Measurements from ENCODE around the gene IL16.

The IL16 gene

GRCh38 chr15:81174792-81175327 lies 21.8 kb upstream of the IL16 start:
- no peak for DNase-seq (ENCODE audit: low read depth)

- DNase-seq (ENCODE audit: low read depth): no peak
Observed at GRCh38 chr15:81175496-81175895, 21.2 kb upstream of the IL16 start.

- DNase-seq (ENCODE audit: low read depth): no peak
Observed at GRCh38 chr15:81176291-81176893, 20.3 kb upstream of the IL16 start.

- no peak for DNase-seq (ENCODE audit: low read depth)
Observed at GRCh38 chr15:81178365-81178764, 18.3 kb upstream of the IL16 start.

- no peak for DNase-seq (ENCODE audit: low read depth)
Observed at GRCh38 chr15:81181220-81181619, 15.5 kb upstream of the IL16 start.

- no peak for DNase-seq (ENCODE audit: low read depth)
Observed at GRCh38 chr15:81182031-81182755, 14.5 kb upstream of the IL16 start.

- no peak for DNase-seq (ENCODE audit: low read depth)
Observed at GRCh38 chr15:81182756-81183438, 13.8 kb upstream of the IL16 start.

GRCh38 chr15:81183439-81183775 lies 13.3 kb upstream of the IL16 start:
- no peak for DNase-seq (ENCODE audit: low read depth)

GRCh38 chr15:81184188-81184587 lies 12.5 kb upstream of the IL16 start:
- DNase-seq (ENCODE audit: low read depth): no peak

- no peak for DNase-seq (ENCODE audit: low read depth)
Observed at GRCh38 chr15:81185631-81186295, 10.9 kb upstream of the IL16 start.

- DNase-seq (ENCODE audit: low read depth): no peak
Observed at GRCh38 chr15:81188354-81188753, 8.3 kb upstream of the IL16 start.

GRCh38 chr15:81189583-81190283 lies 6.9 kb upstream of the IL16 start:
- peak; percentile 94 for DNase-seq (ENCODE audit: low read depth)

GRCh38 chr15:81190922-81191507 lies 5.7 kb upstream of the IL16 start:
- DNase-seq (ENCODE audit: low read depth): no peak

GRCh38 chr15:81191701-81192100 lies 5.0 kb upstream of the IL16 start:
- no peak for DNase-seq (ENCODE audit: low read depth)

- no peak for DNase-seq (ENCODE audit: low read depth)
Observed at GRCh38 chr15:81194723-81195122, 2.0 kb upstream of the IL16 start.

GRCh38 chr15:81195339-81195864 lies 1.3 kb upstream of the IL16 start:
- no peak for DNase-seq (ENCODE audit: low read depth)

GRCh38 chr15:81197255-81197630 lies 564 bp downstream of the IL16 start:
- DNase-seq (ENCODE audit: low read depth): no peak

GRCh38 chr15:81197688-81198281 lies 1.1 kb downstream of the IL16 start:
- no peak for DNase-seq (ENCODE audit: low read depth)

GRCh38 chr15:81199031-81199779 lies 2.5 kb downstream of the IL16 start:
- DNase-seq (ENCODE audit: low read depth): peak; percentile 50

GRCh38 chr15:81206018-81206417 lies 9.3 kb downstream of the IL16 start:
- DNase-seq (ENCODE audit: low read depth): no peak
